ENCODE measurements around the gene BIRC3.

DNA sequence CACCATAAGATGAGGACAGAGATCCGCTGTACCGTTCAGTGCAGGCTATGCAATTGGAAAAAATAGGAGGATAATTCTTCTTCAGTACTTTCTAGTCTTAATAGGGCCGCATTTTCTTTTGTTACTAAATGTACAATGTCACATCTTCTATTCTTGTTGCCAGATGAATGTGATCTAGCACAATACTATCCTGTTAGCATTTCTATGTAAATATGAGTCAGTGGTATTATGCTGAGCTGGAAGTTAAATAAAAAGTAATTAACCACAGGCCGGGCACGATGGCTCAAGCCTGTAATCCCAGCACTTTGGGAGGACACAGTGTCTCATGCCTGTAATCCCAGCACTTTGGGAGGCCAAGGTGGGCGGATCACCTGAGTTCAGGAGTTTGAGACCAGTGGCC, 24.4 kb upstream of the BIRC3 start:
- TF ChIP-seq, protein P1, sequence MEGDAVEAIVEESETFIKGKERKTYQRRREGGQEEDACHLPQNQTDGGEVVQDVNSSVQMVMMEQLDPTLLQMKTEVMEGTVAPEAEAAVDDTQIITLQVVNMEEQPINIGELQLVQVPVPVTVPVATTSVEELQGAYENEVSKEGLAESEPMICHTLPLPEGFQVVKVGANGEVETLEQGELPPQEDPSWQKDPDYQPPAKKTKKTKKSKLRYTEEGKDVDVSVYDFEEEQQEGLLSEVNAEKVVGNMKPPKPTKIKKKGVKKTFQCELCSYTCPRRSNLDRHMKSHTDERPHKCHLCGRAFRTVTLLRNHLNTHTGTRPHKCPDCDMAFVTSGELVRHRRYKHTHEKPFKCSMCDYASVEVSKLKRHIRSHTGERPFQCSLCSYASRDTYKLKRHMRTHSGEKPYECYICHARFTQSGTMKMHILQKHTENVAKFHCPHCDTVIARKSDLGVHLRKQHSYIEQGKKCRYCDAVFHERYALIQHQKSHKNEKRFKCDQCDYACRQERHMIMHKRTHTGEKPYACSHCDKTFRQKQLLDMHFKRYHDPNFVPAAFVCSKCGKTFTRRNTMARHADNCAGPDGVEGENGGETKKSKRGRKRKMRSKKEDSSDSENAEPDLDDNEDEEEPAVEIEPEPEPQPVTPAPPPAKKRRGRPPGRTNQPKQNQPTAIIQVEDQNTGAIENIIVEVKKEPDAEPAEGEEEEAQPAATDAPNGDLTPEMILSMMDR (conservative IDR thresholded peaks at IDR 0.05; ENCODE audit: low read depth, low read length) = no peak
- no peak for TF ChIP-seq EZH2 (IDR thresholded peaks at IDR 0.05; ENCODE audit: borderline replicate concordance, low read depth, low read length, poor library complexity, severe bottlenecking)
